Measurements from ENCODE around the gene PRKAG1. TPM values are rescaled to one million over a fixed set of nuclear protein-coding genes. Genes with fewer than 3 reads are reported as not detected.

Gene PRKAG1
- total RNA-seq, 1 donor from 2014 or later, result 49.2 TPM

GRCh38 chr12:49055978-49056754 lies 37.6 kb upstream of the PRKAG1 start:
- H3K27ac ChIP-seq, result peak overlapping the region; percentile 98
- H3K27me3 ChIP-seq (ENCODE audit: low read depth), result no peaks in the 10 kb centered on the region
- peaks cover 44% of the 10 kb centered on the region for H3K36me3 ChIP-seq
- intact Hi-C loops (cut with DNase I), result no loop called here
- ATAC-seq (peak; percentile 63 to 78), DNase-seq (peak; percentile 74)
- no peaks in the 10 kb centered on the region for H3K9me3 ChIP-seq
- H3K4me1 ChIP-seq, result peaks cover 42% of the 10 kb centered on the region
- TF ChIP-seq CTCF (IDR thresholded peaks at IDR 0.05), result no peak
- peak overlapping the region; percentile 95 for H3K4me3 ChIP-seq

DNA sequence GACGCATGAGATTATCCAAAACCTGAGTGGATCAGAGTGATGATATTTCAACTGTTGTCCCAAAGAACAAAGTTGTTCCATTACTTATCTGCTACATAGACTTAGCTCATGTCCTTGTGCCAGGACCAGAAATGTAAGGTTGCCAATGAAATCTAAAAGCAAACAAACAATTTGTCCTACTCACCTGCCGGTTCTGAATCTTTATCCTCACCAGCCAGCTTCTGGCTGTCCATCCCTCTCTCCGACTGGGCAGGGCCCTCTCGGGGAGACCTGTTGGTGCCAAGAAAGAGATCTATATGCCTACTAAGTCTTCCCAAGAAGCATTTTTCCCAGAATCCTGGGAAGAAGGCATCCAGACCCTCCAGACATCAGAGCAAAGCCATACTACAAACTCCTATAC lies 36.5 kb upstream of the PRKAG1 start:
- Histone ChIP-seq H3K4me1 (peaks cover 40% of the 10 kb centered on the region), H3K4me3 (no peak overlapping the region), H3K9me3 (no peaks in the 10 kb centered on the region), H3K36me3 (peaks cover 54% of the 10 kb centered on the region), H3K27ac (no peak overlapping the region), H3K27me3 (ENCODE audit: low read depth) (no peaks in the 10 kb centered on the region)
- DNase-seq, result no peak
- intact Hi-C loops (cut with DNase I), result no loop called here
- TF ChIP-seq CTCF (IDR thresholded peaks at IDR 0.05), result no peak
- ATAC-seq, result no peak

GRCh38 chr12:49054524-49054923 lies 35.9 kb upstream of the PRKAG1 start:
- no peaks in the 10 kb centered on the region for H3K9me3 ChIP-seq
- intact Hi-C loops (cut with DNase I), result no loop called here
- no peak for TF ChIP-seq CTCF (IDR thresholded peaks at IDR 0.05)
- peaks cover 60% of the 10 kb centered on the region for H3K36me3 ChIP-seq
- H3K4me1 ChIP-seq, result peaks cover 40% of the 10 kb centered on the region
- ATAC-seq (no peak), DNase-seq (no peak)
- no peak overlapping the region for H3K27ac ChIP-seq
- H3K27me3 ChIP-seq (ENCODE audit: low read depth), result no peaks in the 10 kb centered on the region
- no peak overlapping the region for H3K4me3 ChIP-seq

DNA sequence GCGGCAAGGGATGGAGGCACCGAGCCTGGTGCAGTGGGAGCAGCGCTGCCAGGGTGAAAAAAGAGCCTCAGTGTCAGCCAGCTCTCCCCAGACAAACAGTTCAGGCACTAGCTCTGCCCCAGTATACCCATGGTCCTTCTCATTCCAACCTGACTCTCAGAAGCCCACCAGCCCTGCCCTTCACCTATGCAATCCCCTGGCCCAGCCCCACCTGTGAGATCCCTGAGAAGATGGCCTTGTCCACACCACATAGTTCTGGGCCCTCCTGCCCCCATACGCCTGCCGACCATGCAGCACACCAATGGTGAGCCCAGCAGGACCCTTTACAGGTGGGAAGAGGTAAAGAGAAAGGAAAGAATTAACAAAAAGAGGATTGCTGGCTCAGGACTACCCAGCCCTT lies 35.5 kb upstream of the PRKAG1 start:
- Histone ChIP-seq H3K4me3 (no peak overlapping the region), H3K9me3 (no peaks in the 10 kb centered on the region), H3K36me3 (peaks cover 64% of the 10 kb centered on the region), H3K27me3 (ENCODE audit: low read depth) (no peaks in the 10 kb centered on the region), H3K4me1 (peaks cover 40% of the 10 kb centered on the region), H3K27ac (no peak overlapping the region)
- ATAC-seq (no peak), DNase-seq (no peak)
- TF ChIP-seq CTCF (IDR thresholded peaks at IDR 0.05), result no peak
- intact Hi-C loops (cut with DNase I), result no loop called here

GRCh38 chr12:49052451-49053208 lies 34.1 kb upstream of the PRKAG1 start:
- DNase-seq (peak; percentile 30), ATAC-seq (no peak)
- no peaks in the 10 kb centered on the region for H3K9me3 ChIP-seq
- intact Hi-C loops (cut with DNase I), result no loop called here
- H3K27me3 ChIP-seq (ENCODE audit: low read depth), result no peaks in the 10 kb centered on the region
- H3K27ac ChIP-seq, result no peak overlapping the region
- peaks cover 27% of the 10 kb centered on the region for H3K4me1 ChIP-seq
- peaks cover 79% of the 10 kb centered on the region for H3K36me3 ChIP-seq
- H3K4me3 ChIP-seq, result no peak overlapping the region
- TF ChIP-seq CTCF (IDR thresholded peaks at IDR 0.05), result no peak
